ENCODE measurements around the gene HLA-DQA1. TPM values are rescaled to one million over a fixed set of nuclear protein-coding genes. Genes with fewer than 3 reads are reported as not detected.
"Not testable (repeated sequence)": the region's sequence is repeated elsewhere in the genome, so short reads cannot be mapped to it uniquely, and the experiment has no call there.

HLA-DQA1 gene
- total and polyA plus RNA-seq, 12 donors, result 1.3 to 136 (median 13.3) TPM

- TF ChIP-seq, protein P1, sequence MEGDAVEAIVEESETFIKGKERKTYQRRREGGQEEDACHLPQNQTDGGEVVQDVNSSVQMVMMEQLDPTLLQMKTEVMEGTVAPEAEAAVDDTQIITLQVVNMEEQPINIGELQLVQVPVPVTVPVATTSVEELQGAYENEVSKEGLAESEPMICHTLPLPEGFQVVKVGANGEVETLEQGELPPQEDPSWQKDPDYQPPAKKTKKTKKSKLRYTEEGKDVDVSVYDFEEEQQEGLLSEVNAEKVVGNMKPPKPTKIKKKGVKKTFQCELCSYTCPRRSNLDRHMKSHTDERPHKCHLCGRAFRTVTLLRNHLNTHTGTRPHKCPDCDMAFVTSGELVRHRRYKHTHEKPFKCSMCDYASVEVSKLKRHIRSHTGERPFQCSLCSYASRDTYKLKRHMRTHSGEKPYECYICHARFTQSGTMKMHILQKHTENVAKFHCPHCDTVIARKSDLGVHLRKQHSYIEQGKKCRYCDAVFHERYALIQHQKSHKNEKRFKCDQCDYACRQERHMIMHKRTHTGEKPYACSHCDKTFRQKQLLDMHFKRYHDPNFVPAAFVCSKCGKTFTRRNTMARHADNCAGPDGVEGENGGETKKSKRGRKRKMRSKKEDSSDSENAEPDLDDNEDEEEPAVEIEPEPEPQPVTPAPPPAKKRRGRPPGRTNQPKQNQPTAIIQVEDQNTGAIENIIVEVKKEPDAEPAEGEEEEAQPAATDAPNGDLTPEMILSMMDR (IDR thresholded peaks at IDR 0.05), result no peak
- no peak overlapping the region for H3K4me3 ChIP-seq
- peaks cover 0 to 17% (median 0%) of the 10 kb centered on the region in 9 donors for H3K4me1 ChIP-seq
- no peaks in the 10 kb centered on the region for H3K36me3 ChIP-seq
- H3K27ac ChIP-seq, result peak overlapping the region in 3 of 10 donors; percentile 12 to 58 (median 41)
- H3K27me3 ChIP-seq, result peaks cover 0 to 8% (median 0%) of the 10 kb centered on the region in 7 donors
- intact Hi-C loops (cut with DNase I), result loop anchor here in 2 of 10 donors (10.0 kb wide), 2 partner anchors 58 to 68 kb away; no protein-coding TSS in a partner anchor
- DNase-seq, result no peak
- WGBS, 2 donors, result 0% methylated on average over 1 of the region's 3 CpGs
- H3K9me3 ChIP-seq, result peaks cover 0 to 6% (median 0%) of the 10 kb centered on the region in 11 donors
- ATAC-seq, result no peak
Observed at GRCh38 chr6:32627249-32627648, 10.0 kb upstream of the HLA-DQA1 start.

- Histone ChIP-seq H3K4me1 (peaks cover 0 to 11% (median 0%) of the 10 kb centered on the region in 9 donors), H3K9me3 (peaks cover 0 to 6% (median 0%) of the 10 kb centered on the region in 11 donors), H3K27ac (peak overlapping the region in 3 of 10 donors; percentile 41 to 58 (median 42)), H3K4me3 (no peak overlapping the region), H3K27me3 (peaks cover 0 to 8% (median 0%) of the 10 kb centered on the region in 7 donors), H3K36me3 (no peaks in the 10 kb centered on the region)
- TF ChIP-seq, protein P1 (IDR thresholded peaks at IDR 0.05), result no peak
- peak in 1 of 2 donors; percentile 48 for DNase-seq
- 25 to 27% methylated on average over 3 of the region's 3 CpGs for WGBS, 2 donors
- intact Hi-C loops (cut with DNase I), result loop anchor here in 2 of 10 donors (10.0 kb wide), 2 partner anchors 57 to 67 kb away; no protein-coding TSS in a partner anchor
- ATAC-seq, result peak in 5 of 8 donors; percentile 60 to 78 (median 66)
Observed at GRCh38 chr6:32627831-32628230, 9.4 kb upstream of the HLA-DQA1 start.

- not testable (repeated sequence) for H3K4me1 ChIP-seq, H3K9me3 ChIP-seq, H3K36me3 ChIP-seq, H3K4me3 ChIP-seq, H3K27ac ChIP-seq, ATAC-seq, DNase-seq, H3K27me3 ChIP-seq
- 64% methylated on average over 2 of the region's 13 CpGs for WGBS, 2 donors
- intact Hi-C loops (cut with DNase I), result loop anchor here in 3 of 10 donors (5.0 to 10.0 kb wide), 3 partner anchors 38 to 65 kb away; partner anchors contain the start of gene HLA-DQB1 (in 1 of the 3)
Observed at GRCh38 chr6:32629793-32630192, 7.4 kb upstream of the HLA-DQA1 start.

GRCh38 chr6:32635526-32636123, 1.6 kb upstream of the HLA-DQA1 start:
- H3K9me3 ChIP-seq, result no peaks in the 10 kb centered on the region
- no peaks in the 10 kb centered on the region for H3K4me1 ChIP-seq
- intact Hi-C loops (cut with DNase I), result no loop called here
- WGBS, 2 donors, result 17 to 21% methylated on average over 2 of the region's 2 CpGs
- DNase-seq (no peak), ATAC-seq (no peak)
- H3K36me3 ChIP-seq, result no peaks in the 10 kb centered on the region
- peaks cover 0 to 15% (median 0%) of the 10 kb centered on the region in 7 donors for H3K27me3 ChIP-seq
- no peak overlapping the region for H3K4me3 ChIP-seq
- H3K27ac ChIP-seq, result no peak overlapping the region
- TF ChIP-seq, protein P1 (IDR thresholded peaks at IDR 0.05), result no peak

- DNase-seq (no peak), ATAC-seq (no peak)
- Histone ChIP-seq H3K4me1 (no peaks in the 10 kb centered on the region), H3K4me3 (peak overlapping the region in 8 of 10 donors; percentile 2 to 44 (median 31)), H3K27ac (peak overlapping the region in 6 of 10 donors; percentile 10 to 74 (median 50)), H3K9me3 (no peaks in the 10 kb centered on the region), H3K27me3 (peaks cover 0 to 15% (median 0%) of the 10 kb centered on the region in 7 donors), H3K36me3 (no peaks in the 10 kb centered on the region)
- 77 to 83% methylated on average over 3 of the region's 3 CpGs for WGBS, 2 donors
- TF ChIP-seq, protein P1 (IDR thresholded peaks at IDR 0.05), result no peak
- intact Hi-C loops (cut with DNase I), result no loop called here
Observed at GRCh38 chr6:32637883-32638282, 677 bp downstream of the HLA-DQA1 start.
